ENCODE measurements around the gene FABP6.

- TF ChIP-seq CTCF (IDR thresholded peaks at IDR 0.05) (no peak), POLR2A (IDR thresholded peaks at IDR 0.05) (no peak), POLR2AphosphoS5 (IDR thresholded peaks at IDR 0.05) (no peak)
These were observed 22.3 kb downstream of the FABP6 start for GRCh38 chr5:160251406-160252155.
